Measurements from ENCODE around the gene MSL1. TPM values are rescaled to one million over a fixed set of nuclear protein-coding genes. Genes with fewer than 3 reads are reported as not detected.
A peak's percentile ranks its signal among the peaks of the same experiment; 100 is the strongest.

Gene MSL1
- total and polyA plus RNA-seq, 2 of the 13 experiments (the other 11 are each of a cell fraction or from before 2014, with no cell fraction given) = 63.8 to 88.5 TPM

GRCh38 chr17:40072040-40072734 is 49.6 kb upstream of the MSL1 start (continued):
- no peak for TF ChIP-seq ZNF432 (CRISPR knock-in tag; IDR thresholded peaks at IDR 0.05; ENCODE audit: borderline replicate concordance)
- TF ChIP-seq ZNF24 (IDR thresholded peaks at IDR 0.05) = no peak
- no peak for TF ChIP-seq ZBTB8A (CRISPR knock-in tag; IDR thresholded peaks at IDR 0.05; ENCODE audit: borderline replicate concordance, low read depth)
- no peak for TF ChIP-seq JUN (CRISPR knock-in tag; IDR thresholded peaks at IDR 0.05)
- TF ChIP-seq ZBTB4 (CRISPR knock-in tag; IDR thresholded peaks at IDR 0.05; ENCODE audit: borderline replicate concordance) = no peak
- peak; percentile 51; the same call in 1 of the 2 replicates for TF ChIP-seq HDAC1 (CRISPR knock-in tag; IDR thresholded peaks at IDR 0.05)
- TF ChIP-seq ARID4A (CRISPR knock-in tag; IDR thresholded peaks at IDR 0.05; ENCODE audit: borderline replicate concordance) = no peak
- TF ChIP-seq NFE2L2 (IDR thresholded peaks at IDR 0.05; ENCODE audit: low read length) = no peak
- TF ChIP-seq KLF16 (CRISPR knock-in tag; IDR thresholded peaks at IDR 0.05) = 0 out of 4 replicates have a peak, but pooled peaks of 1 of the 2 experiments have one; percentile 17
- TF ChIP-seq UBTF (CRISPR knock-in tag; IDR thresholded peaks at IDR 0.05) = peak; percentile 11; the same call in 1 of the 2 replicates
- 0 out of 2 replicates have a peak, but pooled peaks have one; percentile 40 for TF ChIP-seq ZSCAN29 (CRISPR knock-in tag; conservative IDR thresholded peaks at IDR 0.05)
- TF ChIP-seq ZNF275 (CRISPR knock-in tag; IDR thresholded peaks at IDR 0.05; ENCODE audit: borderline replicate concordance) = peak; percentile 30; the same call in 1 of the 2 replicates
- peak; percentile 66 for TF ChIP-seq ZNF883 (CRISPR knock-in tag; IDR thresholded peaks at IDR 0.05; ENCODE audit: not compliant biosample characterization)
- no peak for TF ChIP-seq HOXA5 (CRISPR knock-in tag; IDR thresholded peaks at IDR 0.05)
- 0 out of 2 replicates have a peak, but pooled peaks have one; percentile 19 for TF ChIP-seq ZNF501 (CRISPR knock-in tag; IDR thresholded peaks at IDR 0.05)
- TF ChIP-seq ZNF670 (CRISPR knock-in tag; IDR thresholded peaks at IDR 0.05; ENCODE audit: borderline replicate concordance) = peak; percentile 47; the same call in 1 of the 2 replicates
- peak; percentile 70 for TF ChIP-seq RBFOX2 (IDR thresholded peaks at IDR 0.05; ENCODE audit: low read depth, low read length)
